Fibroblast of lung (primary cell): ENCODE measurements around the gene IL31RA.

Source experiments
- CTCF ChIP-seq, 2 donors: IDR thresholded peaks in 1 of 2; conservative IDR thresholded peaks in 1 of 2; 1 replicate in 1 of 2; 2 replicates in 1 of 2; pipeline ENCODE4 v1.5.1; 2011 to 2012; ENCODE audit warnings: low read length in 2 of 2, control low read depth in 1 of 2, inconsistent platforms in 1 of 2, low read depth in 1 of 2, mild to moderate bottlenecking in 1 of 2
- EZH2 ChIP-seq: IDR thresholded peaks from 2 replicates; pipeline ENCODE4 v1.5.1; 2012; ENCODE audit warnings: low read length, control low read depth, mild to moderate bottlenecking; ENCODE audit errors: missing control alignments

GRCh38 chr5:55902696-55903095 is 51.5 kb downstream of the IL31RA start:
- TF ChIP-seq CTCF (conservative IDR thresholded peaks at IDR 0.05 in 1 of 2, IDR thresholded peaks at IDR 0.05 in 1 of 2; ENCODE audit: low read depth in 1 of 2, low read length in 2 of 2) (no peak), EZH2 (no peak)
